Endometrial microvascular endothelial cells (primary cell): ENCODE measurements around the gene ELF2. TPM values are rescaled to one million over a fixed set of nuclear protein-coding genes. Genes with fewer than 3 reads are reported as not detected.
"Not testable (repeated sequence)": the region's sequence is repeated elsewhere in the genome, so short reads cannot be mapped to it uniquely, and the experiment has no call there.

Source experiments
- in situ Hi-C: cut with HindIII; loops from 2 replicates; pipeline ENCODE4 v1.10.0; 2017; ENCODE audit warnings: low sequenced_read_pairs, low pct_unique_long_range_greater_than_20kb; ENCODE audit errors: inconsistent ontology term
- total RNA-seq: library from RNA; depleted of rRNA; stranded (reverse); fragments of >200 nt; gene quantifications from one replicate; pipeline ENCODE4 v1.2.3, GENCODE V29; 2015; ENCODE audit errors: inconsistent ontology term

The ELF2 gene
- total RNA-seq, 1 donor from 2014 or later, result 18.9 TPM

- in situ Hi-C loops, result no loop called here
Measured at GRCh38 chr4:139009702-139010101, 167.3 kb downstream of the ELF2 start.

- in situ Hi-C loops, result not testable (repeated sequence)
Measured at GRCh38 chr4:139008278-139008677, 168.7 kb downstream of the ELF2 start.

GRCh38 chr4:139007640-139008039, 169.4 kb downstream of the ELF2 start:
- in situ Hi-C loops, result no loop called here

Other genes starting within 250 kb of the ELF2 start
- gene NOCT, start 161.4 kb downstream of the ELF2 start, total RNA-seq, result 20.5 TPM
- gene MGARP, start 103.0 kb upstream of the ELF2 start, total RNA-seq, result 2.4 TPM
- 45.8 TPM for gene NAA15, start 124.3 kb upstream of the ELF2 start, total RNA-seq
- 96.1 TPM for gene NDUFC1, start 125.3 kb upstream of the ELF2 start, total RNA-seq